ENCODE results near the gene SLCO3A1.

Gene SLCO3A1

DNA sequence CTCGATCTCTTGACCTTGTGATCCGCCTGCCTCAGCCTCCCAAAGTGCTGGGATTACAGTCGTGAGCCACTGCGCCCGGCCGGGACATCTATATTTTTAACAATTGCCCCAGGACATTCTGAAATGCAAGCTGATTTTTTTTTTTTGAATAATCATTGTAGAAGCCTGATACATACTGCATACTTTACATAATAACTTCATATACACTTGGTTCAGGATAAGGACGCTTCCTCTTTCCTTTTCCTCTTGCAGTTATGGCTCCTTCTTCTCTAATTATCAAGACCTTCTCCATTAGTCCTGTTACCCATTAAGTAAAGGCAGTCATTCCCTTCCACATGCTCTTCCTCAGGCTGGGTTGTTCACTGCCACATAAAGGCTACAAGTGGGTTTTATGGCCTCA is 58.3 kb downstream of the SLCO3A1 start:
- DNase-seq (ENCODE audit: low read depth, low spot score), result no peak

DNA sequence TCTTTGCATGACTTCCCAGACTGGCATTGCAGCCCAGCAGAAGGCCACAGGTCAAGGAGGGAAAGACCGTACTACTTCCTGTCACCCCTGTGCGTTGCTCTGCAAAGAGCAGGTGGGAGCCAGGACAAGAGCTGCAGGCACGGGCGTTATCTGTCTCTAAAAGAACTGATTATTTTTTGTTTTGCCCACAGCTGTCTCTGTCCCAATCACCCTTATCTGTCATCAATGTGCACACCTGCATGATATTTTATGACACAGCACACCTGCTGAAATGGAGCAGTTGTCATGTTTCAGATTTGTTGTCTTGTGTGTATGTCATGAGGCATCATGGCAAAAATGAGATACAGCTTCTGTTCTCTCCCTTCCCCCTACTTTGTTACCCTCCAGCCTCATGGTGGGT is 58.8 kb downstream of the SLCO3A1 start:
- DNase-seq (ENCODE audit: low read depth, low spot score), result no peak

DNA sequence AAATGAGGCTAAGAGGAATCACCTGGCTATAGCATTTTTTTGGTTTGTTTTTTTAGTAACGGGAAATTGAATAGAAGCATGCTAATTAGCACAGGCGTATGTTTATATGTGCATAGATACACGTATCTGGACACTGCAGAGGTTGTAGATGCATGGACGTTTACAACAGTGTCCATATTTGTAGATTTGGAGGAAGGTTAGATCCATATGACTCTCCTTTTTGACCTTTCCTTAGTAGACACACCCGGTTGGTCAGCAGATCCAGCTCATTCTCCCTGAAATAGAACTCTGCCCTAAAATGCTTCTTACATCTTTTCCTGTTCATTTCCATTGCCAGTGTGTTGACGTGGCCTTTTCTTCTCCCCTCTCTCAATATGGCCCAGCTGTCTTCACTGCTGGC is 60.1 kb downstream of the SLCO3A1 start:
- no peak for DNase-seq (ENCODE audit: low read depth, low spot score)

DNA sequence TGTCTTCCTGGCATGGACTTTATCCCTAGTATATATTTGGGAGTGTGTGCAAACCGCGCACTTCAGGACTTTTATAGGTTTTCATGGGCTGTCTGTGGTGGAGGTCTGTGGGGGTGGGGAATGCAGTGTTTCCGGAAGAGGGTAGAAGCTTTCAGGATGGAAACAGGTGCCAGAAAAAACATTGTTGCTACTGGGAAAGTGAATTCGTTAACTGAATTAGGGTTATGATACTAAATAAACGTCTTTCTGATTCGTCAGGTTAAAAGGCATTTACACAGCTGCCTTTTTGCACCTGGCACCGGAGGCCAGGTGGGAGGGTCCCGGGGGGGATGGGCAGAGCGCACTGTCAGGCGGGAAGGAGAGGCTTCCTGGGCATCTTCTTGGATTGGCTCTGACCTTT is 62.1 kb downstream of the SLCO3A1 start:
- DNase-seq (ENCODE audit: low read depth, low spot score), result no peak

DNA sequence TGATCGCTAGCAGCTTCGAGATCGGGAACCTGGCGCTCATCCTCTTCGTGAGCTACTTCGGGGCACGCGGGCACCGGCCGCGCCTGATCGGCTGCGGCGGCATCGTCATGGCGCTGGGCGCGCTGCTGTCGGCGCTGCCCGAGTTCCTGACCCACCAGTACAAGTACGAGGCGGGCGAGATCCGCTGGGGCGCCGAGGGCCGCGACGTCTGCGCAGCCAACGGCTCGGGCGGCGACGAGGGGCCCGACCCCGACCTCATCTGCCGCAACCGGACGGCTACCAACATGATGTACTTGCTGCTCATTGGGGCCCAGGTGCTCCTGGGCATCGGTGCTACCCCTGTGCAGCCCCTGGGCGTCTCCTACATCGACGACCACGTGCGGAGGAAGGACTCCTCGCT is 62.5 kb downstream of the SLCO3A1 start:
- DNase-seq (ENCODE audit: low read depth, low spot score), result no peak

DNA sequence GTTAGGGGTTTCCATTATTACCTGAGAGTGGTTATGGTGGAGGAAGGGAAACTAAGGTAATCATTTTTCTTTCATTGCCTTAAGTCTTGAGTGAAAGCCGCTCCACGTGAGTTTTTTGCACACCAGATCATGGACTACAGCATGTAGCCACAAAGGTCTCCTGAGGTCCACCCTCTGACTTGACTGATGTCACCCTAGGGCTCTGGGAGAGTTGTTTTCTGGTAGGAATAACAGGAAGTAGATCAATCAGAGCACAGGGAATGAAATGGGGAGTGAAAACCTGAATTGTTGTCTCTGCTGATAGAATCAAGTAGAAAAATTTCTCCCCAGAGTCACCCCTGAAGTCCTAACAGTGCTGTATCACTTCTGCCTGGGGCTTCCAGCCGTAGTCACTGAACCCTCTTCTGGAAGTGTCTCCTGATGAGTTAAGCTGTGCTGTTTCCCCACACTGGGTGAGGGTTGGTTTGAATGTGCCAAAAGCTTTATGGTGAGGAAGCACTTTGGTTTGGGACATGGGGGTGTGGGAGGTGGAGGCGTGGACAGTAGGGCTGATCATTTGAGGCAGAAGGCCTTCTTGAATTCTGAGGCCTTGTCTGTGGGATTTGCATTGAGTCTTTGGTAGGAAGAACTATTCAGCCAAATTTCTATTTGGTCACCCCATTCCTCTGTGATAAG is 64.3 kb downstream of the SLCO3A1 start:
- no peak for DNase-seq (ENCODE audit: low read depth, low spot score)

DNA sequence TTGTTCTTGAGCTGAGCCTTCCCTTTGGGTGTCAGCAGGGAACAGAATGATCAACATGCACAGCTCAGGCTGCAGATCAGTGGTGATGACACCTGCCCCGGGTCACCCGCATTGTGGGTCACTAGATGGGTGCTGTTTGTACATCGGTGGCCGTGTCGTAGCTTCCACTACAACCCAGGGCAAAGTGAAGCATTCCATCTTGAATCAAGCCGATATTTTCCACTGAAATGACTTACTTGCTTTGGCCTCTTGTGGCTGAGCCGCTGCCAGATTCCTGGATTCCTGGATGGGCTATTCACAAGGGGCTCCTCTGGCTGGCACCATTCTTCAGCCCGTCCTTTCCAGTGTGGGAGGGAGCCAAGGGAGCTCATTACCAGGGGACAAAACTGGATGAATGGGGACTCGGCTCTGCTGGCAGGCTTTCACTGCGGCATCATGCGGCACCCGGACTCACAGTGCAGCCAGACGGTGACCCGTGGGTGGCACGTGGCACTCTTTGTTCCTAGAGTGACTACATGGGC is 65.6 kb downstream of the SLCO3A1 start:
- DNase-seq (ENCODE audit: low read depth, low spot score), result no peak

DNA sequence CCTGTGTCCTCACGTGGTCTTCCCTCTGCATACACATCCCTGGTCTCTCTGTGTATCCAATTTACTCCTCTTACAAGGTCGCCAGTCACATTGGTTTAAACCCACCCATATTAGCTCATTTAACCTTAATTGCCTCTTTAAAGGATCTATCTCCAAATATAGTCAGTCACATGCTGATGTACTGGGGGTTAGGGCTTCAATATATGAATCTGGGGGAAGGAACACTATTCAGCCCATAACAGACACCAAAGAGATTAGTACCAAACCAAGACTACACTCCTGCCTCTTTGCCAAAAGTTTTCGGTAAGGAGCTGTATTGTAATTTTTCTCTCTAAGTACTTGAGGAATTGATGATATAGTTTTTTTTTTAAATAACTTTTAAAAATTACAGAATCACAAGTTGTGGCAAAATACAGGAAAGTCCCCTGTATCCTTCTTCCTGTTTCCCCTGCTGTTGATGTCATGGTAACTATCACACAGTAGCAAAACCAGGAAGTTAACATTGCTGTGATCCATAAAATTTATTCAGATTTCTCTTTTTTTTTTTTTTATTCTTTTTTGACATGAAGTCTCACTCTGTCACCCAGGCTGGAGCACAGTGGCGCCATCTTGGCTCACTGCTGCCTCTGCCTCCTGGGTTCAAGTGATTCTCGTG is 67.8 kb downstream of the SLCO3A1 start:
- no peak for DNase-seq (ENCODE audit: low read depth, low spot score)

DNA sequence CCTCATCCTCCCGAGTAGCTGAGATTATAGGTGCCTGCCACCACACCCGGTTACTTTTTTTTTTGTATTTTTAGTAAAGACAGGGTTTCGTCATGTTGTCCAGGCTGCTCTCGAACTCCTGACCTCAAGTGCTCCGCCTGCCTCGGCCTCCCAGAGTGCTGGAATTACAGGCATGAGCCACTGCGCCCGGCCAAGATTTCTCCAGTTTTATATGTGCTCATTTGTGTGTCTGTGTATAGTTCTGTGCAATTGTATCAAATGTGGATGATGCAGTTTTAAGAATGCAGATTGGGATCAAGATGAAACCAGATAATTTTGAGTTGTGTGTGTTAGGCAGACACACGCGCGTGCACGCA is 68.3 kb downstream of the SLCO3A1 start:
- no peak for DNase-seq (ENCODE audit: low read depth, low spot score)

DNA sequence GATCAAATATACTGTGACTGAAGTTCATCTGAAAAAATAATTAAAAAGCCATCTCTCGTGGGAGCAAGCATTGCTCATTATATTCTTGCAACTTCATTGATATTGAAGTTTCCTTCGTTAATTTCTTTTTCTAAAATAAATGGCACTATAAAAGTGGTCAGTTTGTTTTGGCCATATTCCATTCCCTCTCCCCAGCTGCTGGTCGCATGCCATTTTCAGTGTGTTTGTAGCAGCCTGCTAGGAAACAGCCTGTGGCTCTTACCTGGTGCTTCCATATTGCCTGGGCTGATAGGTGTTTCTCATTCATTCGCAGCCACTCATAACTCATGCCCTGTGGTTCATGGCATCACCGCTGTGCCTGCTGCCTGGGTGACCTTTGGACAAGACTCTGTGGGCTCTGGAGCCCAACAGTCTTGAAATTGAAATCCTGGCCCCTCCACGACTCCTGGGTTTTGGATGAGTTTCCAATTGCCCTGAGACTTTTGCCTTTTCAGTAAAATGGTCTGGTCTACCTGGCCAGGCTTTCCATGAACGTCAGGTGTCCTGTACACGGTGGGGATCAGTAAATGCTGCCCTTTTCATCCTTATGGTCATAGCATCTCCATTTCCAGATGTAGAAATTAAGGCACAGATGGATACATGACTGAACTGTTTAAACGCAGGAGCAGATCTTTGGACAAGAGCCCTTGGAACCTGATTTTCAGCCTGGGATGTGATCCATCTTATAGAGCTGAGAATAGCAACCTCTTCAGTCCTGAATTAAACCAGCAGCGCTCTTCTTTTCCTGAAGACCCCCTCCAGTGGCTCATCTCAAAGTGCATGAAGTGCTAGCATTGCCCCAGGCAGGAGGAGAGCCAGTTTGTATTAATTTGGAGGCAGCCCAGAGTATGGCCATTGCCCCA is 69.4 kb downstream of the SLCO3A1 start:
- no peak for DNase-seq (ENCODE audit: low read depth, low spot score)

DNA sequence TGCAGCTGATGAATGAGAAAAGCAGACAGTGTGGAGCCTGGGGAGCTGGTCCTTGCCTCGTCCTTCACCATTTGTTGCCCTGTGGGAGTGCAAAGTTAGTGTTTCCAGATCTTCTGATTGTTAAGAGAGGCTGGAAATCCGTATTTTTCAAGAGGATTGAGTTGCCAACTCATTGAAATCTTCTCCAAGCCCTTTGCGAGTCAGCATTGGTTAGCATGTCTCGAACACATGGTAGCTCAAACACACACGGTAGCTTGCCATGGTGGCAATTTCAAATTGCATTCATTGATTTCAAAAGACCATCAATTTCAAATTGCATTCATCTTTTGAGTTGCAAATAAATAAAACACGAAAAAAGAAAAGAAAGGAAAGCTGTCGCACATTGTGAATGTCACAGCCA is 70.7 kb downstream of the SLCO3A1 start:
- DNase-seq (ENCODE audit: low read depth, low spot score), result no peak

DNA sequence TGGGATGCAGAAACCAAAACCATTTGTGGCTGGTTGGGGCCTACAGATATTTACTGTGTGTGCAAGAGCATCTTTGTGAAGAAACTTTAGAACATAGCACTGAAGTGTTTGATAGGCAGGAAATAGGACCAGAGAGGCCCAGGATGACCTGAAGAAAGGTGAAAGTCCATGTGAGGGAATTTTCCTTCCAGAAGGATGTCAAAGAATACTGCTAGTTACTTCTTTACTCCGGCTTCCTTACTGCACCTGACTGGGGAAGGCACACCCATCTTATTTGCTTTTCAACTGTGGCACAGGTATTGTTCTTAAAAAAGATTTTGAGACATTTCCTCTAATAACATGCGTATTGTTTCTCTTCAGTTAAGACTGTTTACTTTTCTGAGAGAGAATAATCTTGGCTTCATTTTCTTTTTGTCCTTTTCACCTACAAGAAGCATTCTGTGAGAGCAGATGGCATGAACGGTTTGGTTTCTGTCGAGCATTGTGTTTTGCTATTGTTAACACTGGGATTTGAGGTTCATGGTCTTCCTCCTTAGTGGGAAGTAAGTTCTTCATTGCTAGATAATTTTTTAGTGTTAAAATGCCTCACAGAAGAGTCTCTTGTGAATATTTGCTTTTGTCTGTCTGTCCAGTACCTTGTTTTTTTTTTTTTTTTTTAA is 71.5 kb downstream of the SLCO3A1 start:
- no peak for DNase-seq (ENCODE audit: low read depth, low spot score)

DNA sequence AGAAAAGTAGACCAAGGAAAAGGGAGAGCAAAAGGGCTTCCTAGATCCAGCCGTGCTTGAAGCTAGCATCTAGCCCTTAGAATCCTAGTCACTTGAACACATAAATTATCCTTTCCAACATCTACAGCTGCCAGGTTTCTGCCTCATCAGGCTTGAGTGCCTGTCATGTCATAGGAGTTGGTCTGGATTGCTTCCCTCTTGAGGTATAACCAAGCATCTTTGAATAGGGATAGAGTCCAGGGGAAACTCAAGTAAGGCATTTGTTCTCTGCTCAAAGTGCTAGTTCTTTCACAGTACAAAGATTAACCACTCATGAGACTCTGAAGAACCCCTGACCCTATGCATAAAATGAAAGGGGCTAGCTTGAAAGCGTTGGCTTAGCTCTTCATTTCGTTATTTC is 72.3 kb downstream of the SLCO3A1 start:
- no peak for DNase-seq (ENCODE audit: low read depth, low spot score)

DNA sequence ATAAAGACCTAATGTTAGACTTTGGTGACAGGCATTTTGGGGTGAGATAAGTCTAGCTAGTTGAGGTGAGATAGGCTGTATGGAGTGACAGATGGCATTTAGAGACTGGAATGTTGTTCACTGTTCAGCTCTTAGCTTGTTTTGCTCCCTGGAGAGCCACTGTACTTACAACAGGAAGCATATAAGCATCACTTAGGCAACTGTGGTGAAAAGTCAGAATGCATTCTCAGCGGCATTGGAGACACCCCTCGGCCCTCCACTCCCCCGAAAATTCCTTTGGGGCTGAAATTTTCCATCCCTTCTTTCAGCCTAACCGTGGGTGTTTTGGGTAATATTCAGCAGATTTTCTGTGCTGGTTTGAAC is 73.4 kb downstream of the SLCO3A1 start:
- DNase-seq (ENCODE audit: low read depth, low spot score), result no peak

DNA sequence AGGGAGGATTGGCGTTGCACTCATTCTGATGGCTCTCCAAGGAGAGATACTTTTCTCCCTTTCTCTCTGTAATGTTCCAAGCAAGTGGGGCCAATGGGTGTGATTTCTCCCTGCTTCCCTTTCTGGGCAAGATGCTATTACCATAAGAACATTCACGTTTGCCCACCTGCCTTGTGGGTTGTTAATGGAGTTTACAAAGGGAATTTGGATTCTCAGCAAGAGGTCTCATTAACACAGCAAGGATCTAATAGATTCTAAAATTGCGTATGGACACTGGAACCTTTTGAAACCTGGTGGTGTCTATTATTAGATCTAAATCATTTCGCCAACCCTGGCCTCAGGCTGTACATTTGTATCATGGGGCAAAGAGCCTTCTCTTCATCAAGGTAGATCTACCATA is 74.1 kb downstream of the SLCO3A1 start:
- DNase-seq (ENCODE audit: low read depth, low spot score), result no peak

DNA sequence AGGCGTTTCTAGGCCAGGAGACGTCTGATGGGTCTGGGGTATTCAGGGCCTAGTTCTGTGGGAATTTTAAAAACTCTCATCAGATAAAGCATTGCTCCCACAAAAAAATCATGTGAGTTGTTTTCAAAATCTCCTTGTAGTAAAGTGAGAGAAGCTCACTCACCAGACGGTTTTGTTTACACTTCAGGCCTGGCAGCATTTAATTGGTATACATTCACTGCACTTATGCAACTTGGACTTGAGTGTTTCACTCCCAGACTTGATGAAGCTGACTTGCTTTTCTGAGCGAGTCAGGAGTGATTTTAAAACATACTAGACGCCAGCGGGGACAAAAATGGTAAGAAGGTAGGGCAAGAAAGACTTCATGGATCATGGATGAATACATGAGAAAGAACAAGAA is 75.2 kb downstream of the SLCO3A1 start:
- DNase-seq (ENCODE audit: low read depth, low spot score), result no peak

DNA sequence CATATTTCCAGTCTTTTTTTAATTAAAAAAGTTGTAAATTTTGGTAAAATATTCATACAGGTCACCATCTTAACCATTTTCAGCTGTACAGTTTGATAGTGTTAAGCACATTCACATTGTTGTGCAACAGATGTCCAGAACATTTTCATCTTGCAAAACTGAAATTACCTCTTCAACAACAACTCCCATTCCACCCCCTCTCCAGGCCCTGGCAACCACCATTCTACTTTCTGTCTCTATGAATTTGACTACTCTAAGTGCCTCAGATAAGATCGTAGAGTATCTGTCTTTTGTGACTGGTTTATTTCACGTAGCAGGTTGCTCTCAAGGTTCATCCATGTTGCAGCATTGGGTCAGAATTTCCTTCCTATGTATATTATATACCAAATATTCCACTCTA is 76.0 kb downstream of the SLCO3A1 start:
- DNase-seq (ENCODE audit: low read depth, low spot score), result no peak

DNA sequence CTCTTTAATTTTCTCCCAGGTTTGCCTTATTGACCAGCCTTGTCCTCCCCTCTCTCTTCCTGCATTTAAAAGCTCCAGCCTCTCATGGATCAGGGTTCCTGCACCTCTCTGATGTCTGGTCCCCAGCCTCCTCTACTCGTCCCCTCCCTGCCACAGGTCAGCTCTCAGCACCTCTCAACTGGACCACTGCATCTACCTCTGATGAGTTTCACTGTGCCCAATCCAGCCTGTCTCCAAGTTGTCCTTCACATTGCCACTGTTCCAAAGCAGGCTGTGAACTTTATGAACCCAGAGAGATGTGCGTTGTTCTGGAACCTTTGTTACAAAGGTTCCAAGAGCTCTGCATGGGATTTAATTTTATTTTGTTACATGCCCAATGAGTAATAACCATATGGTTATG is 76.6 kb downstream of the SLCO3A1 start:
- no peak for DNase-seq (ENCODE audit: low read depth, low spot score)

DNA sequence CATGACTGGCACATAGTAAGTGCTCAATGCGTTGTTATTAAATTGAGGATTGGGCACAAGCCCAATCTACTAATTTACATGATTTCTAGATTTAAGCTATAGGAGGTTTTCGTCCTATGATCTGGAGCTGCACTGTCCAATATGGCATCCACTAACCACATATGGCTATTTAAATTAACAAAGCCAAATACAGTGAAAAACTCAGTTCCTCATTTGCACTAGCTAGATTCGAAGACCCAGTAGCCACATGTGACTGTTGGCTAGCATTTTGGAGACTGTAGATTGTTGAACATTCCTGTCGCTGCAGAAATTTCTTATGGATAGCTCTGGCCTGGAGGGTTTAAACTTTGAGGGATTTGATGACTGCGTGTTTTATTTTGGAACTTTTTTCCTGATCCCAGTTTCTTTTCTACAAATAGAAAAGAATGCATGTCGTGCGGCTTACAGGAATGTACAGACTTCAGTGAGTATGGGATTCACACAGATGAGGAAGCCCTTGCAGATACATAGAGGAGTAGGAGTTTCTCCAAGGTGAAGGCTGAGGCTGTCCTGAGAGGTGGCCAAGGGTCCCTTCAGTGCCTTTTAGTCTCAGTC is 82.8 kb downstream of the SLCO3A1 start:
- DNase-seq (ENCODE audit: low read depth, low spot score), result no peak

DNA sequence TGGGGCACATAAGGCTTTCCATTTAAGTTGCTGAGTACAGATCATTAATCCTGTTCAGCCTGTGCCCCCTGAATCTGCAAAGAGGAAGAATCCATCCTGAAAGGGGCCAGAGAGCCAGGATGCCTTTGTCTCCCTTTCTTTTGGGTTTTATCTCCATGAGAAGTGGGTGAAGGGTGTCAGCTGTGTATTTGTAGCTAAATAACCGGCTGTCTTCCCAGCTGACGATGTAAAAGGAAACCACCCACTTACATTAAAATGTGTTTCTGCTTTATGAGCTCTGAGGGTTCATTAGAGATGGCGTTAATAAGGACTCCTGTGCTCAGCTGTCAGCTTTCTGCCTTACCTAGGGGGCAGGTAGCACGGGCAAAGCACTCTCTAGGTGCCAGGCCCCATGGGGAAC is 83.4 kb downstream of the SLCO3A1 start:
- DNase-seq (ENCODE audit: low read depth, low spot score), result no peak

DNA sequence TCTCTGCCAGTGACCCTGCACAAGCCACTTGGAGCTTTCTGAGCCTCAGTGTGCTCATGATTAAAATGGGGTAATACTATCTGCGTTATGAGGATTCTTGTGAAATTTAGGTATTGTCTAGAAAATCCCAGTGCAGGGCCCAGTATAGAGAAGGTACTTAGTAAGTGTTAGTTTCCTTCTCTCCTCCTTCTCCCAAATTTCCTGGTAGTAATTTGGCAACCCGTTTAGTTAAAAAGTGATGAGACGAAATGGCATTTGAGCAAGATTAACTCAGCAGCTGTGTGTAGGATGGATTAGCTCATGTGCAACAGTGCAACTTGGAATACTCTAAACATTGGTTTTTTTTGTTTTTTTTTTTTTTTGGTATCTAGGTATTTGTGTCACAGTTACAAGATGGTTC is 84.6 kb downstream of the SLCO3A1 start:
- no peak for DNase-seq (ENCODE audit: low read depth, low spot score)

DNA sequence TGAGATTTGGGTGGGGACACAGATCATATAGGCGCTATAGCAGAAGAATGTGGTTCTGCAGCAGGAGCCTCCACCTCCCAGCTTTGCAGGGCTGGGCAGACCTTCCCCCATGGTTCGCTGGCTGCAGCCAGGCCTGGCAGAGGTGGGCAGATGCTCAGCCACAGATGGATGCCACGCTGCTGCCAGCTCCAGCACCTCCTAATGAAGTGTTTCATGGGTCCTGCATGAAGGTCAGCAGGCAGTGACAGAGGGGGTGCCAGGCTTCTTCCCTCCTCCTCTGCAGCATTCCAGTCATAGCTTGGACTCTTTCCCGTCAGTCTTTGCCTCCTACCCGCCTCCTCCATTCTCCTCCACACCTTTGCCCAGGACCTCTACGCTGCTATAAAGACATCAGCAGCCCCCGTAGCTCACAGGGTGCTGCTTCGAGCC is 85.9 kb downstream of the SLCO3A1 start:
- DNase-seq (ENCODE audit: low read depth, low spot score), result no peak
